ENCODE data around the gene FGFR2. TPM values are rescaled to one million over a fixed set of nuclear protein-coding genes. Genes with fewer than 3 reads are reported as not detected.

The FGFR2 gene
- total RNA-seq, 2 donors from 2014 or later: 0.73 TPM; not detected in 1

DNA sequence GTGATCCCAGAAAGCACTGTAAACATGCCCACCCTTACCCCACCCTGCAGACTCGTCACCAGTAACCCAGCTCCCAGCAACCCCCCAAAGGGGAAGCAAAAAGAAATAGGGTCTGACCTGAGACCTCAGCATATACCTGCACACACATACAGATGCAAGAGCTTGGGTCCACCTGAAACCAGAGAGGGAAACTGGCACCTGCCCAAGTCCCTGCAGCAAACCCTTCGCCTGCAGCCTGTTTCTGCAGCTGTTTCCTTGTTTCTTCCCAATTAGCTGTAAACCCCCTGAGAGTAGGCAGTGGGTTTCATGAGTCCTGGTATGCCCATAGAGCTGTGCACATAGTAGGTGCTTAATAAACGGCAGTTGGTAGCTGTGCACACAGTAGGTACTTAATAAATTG lies 140.5 kb downstream of the FGFR2 start:
- ATAC-seq (no peak), DNase-seq (ENCODE audit: low spot score) (no peak)
- Mint-ChIP-seq H3K36me3 (no peaks in the 10 kb centered on the region), H3K27ac (no peak overlapping the region), H3K9me3 (no peaks in the 10 kb centered on the region), H3K4me1 (ENCODE audit: low read depth in 2 of 2) (no peaks in the 10 kb centered on the region), H3K4me3 (no peak overlapping the region), H3K27me3 (peaks cover 0 to 9% of the 10 kb centered on the region in 2 donors)

DNA sequence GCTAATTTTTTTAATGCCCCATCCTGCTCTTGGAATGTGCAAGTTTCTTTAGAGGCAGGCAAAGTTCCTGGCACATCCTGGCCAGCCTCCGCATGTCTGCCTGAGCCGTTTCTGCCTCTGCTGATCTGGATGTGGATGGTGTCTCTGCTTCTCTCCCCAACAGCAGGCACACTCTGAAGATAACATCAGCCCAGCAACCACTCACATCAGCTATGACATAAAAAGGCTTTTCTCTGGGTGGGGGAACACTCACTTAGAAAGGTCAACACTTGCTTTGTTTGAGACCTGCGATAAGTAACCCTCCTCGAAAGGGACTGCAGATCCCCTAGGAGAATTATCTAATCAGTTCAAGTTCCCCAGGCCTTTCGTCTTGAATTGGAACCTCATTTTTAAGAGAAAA lies 142.9 kb downstream of the FGFR2 start:
- no peaks in the 10 kb centered on the region for H3K36me3 Mint-ChIP-seq
- DNase-seq (ENCODE audit: low spot score): no peak
- no peak overlapping the region for H3K4me3 Mint-ChIP-seq
- no peak overlapping the region for H3K27ac Mint-ChIP-seq
- ATAC-seq: no peak
- no peaks in the 10 kb centered on the region for H3K9me3 Mint-ChIP-seq
- H3K4me1 Mint-ChIP-seq (ENCODE audit: low read depth in 2 of 2): no peaks in the 10 kb centered on the region
- H3K27me3 Mint-ChIP-seq: peaks cover 0 to 13% of the 10 kb centered on the region in 2 donors

DNA sequence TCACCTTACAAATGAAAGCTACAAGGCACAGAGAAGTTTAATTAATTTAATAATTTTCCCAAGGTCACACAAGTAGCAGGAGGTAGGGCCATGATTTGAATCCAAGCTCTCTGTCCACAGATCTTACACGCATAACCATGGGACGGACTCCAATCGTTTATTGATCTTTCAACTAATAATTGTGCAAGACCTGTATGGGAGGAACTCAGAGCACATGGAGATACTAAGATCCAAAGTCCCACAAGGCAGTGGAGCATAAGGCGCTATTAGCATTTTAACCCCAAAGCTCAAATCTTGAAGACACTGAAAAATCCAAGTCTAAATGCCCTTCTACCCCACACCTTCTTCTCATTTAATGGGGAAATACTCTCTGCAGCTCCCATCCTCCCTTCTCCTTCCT lies 143.5 kb downstream of the FGFR2 start:
- DNase-seq (ENCODE audit: low spot score) (no peak), ATAC-seq (no peak)
- Mint-ChIP-seq H3K4me3 (no peak overlapping the region), H3K27ac (no peak overlapping the region), H3K36me3 (no peaks in the 10 kb centered on the region), H3K9me3 (no peaks in the 10 kb centered on the region), H3K4me1 (ENCODE audit: low read depth in 2 of 2) (no peaks in the 10 kb centered on the region), H3K27me3 (peaks cover 0 to 13% of the 10 kb centered on the region in 2 donors)

DNA sequence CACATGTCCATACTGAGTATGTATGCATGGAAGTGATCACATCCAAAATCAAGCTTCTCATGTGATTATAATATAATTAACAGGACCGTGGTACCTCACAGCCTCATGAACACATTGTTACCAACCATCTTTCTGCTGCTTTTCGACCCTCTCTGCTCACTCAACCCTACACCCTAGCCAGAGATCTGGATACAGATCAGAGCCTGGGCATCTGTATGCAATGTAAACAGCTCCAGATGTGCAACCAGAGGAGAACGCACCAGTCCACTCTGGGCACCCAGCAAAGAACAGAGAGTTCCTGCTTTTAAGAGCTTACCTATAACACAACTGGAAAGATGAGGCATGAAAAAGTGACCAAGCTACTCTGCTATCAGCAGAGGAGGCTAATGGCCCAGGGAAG lies 145.1 kb downstream of the FGFR2 start:
- Mint-ChIP-seq H3K36me3 (no peaks in the 10 kb centered on the region), H3K27me3 (peaks cover 0 to 13% of the 10 kb centered on the region in 2 donors), H3K4me1 (ENCODE audit: low read depth in 2 of 2) (no peaks in the 10 kb centered on the region), H3K27ac (no peak overlapping the region), H3K9me3 (no peaks in the 10 kb centered on the region), H3K4me3 (no peak overlapping the region)
- no peak for ATAC-seq
- no peak for DNase-seq (ENCODE audit: low spot score)

DNA sequence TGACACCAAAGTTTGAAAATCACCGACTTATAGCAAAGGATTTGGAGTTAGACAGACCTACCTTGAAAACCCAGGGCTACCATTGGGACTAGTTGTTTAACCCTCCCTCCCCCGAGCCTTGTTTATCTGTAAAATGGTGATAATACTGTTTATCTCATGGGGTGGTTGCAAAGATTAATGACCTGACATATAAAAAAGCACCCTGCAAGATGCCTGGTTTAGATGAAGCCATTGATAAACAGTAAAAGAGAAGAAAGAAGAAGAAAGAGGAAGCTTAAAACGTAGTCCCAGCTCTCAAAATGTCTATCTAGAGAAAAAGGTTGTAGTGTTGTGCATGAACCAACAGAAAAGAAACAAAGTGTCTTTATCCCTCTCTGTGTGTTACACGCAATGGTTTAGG lies 145.7 kb downstream of the FGFR2 start:
- Mint-ChIP-seq H3K36me3 (no peaks in the 10 kb centered on the region), H3K9me3 (no peaks in the 10 kb centered on the region)
- DNase-seq (ENCODE audit: low spot score): no peak

DNA sequence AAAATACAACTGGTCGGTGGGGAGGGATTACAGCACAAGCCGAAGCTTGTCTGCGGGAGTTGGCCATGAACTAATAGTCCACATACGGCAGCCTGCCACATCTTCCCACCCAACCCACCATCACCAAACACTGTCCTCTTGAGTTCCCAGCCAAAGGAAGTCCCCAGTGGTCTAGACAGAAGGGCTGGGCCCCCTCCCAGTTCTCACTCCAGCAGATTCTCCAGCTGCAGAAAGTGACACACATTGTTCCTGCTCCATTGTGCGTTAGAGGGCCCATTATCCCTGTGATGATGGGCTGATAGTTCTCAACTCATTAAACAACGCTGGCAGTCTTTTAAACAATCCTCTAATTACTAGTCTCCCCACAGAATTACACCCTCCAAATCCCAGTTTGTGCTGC lies 148.0 kb downstream of the FGFR2 start:
- Mint-ChIP-seq H3K27ac (no peak overlapping the region), H3K36me3 (no peaks in the 10 kb centered on the region), H3K4me3 (no peak overlapping the region), H3K9me3 (no peaks in the 10 kb centered on the region), H3K4me1 (ENCODE audit: low read depth in 2 of 2) (no peaks in the 10 kb centered on the region), H3K27me3 (peaks cover 0 to 7% of the 10 kb centered on the region in 2 donors)
- no peak for ATAC-seq
- DNase-seq (ENCODE audit: low spot score): no peak

More for the DNA sequence above, 145.7 kb downstream of the FGFR2 start:
- Mint-ChIP-seq H3K27ac (no peak overlapping the region), H3K4me3 (no peak overlapping the region), H3K27me3 (peaks cover 0 to 13% of the 10 kb centered on the region in 2 donors), H3K4me1 (ENCODE audit: low read depth in 2 of 2) (no peaks in the 10 kb centered on the region)
- ATAC-seq: no peak

DNA sequence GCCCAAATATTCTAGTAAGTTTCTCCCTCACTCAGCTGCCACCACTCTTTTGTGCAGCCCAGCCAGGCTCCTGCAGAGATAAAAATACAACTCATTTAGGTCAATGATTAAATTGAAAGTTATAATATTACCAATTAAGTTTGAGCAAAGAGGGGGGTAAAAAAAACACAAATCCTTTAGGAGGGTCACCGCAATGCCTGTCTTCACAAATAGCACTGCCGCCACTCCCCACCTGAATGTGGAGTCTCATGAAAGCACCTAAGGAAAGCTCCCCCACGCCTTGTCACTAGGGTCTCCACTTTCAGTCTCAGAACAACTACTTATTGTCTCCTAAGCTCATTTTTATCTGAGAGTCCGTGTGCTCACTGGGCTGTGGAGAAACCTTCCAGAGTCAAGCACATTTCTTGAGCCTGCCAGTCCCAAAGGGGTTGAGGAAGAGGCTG lies 148.7 kb downstream of the FGFR2 start:
- H3K27ac Mint-ChIP-seq: no peak overlapping the region
- no peak for ATAC-seq
- no peak for DNase-seq (ENCODE audit: low spot score)
- no peaks in the 10 kb centered on the region for H3K4me1 Mint-ChIP-seq (ENCODE audit: low read depth in 2 of 2)
- no peaks in the 10 kb centered on the region for H3K9me3 Mint-ChIP-seq
- no peak overlapping the region for H3K4me3 Mint-ChIP-seq
- H3K36me3 Mint-ChIP-seq: no peaks in the 10 kb centered on the region
- H3K27me3 Mint-ChIP-seq: peaks cover 0 to 15% of the 10 kb centered on the region in 2 donors

DNA sequence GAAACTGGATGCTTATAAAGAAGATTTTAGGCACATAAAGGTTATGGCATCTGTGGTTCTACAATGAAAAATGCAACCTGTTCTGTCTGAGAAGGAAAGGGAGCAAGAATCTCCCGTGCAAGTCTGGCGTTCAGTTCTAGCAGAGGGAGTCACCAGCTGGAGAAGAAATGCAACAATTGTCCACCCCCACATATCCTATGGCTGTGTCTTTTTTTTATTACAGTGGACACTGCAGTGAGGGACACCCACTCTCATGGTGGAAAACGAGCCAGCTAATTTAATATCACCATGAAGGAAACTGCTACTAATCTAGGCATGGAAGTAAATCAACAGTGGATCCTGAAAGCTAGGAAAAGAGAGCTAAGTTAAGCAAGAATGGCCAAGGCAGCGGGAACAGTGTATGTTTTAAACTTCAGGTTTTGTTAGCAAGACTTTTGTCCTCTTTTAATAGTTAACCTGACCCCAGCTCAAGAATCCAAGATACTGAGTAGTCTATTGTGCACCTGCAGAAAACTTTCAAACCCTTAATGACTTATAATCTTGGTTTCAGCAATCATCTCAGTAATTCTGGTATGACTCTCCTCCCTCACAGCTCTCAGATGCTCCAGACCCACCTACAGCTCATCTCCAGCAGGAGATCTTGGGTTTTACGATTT lies 149.3 kb downstream of the FGFR2 start:
- H3K27ac Mint-ChIP-seq: no peak overlapping the region
- H3K36me3 Mint-ChIP-seq: no peaks in the 10 kb centered on the region
- H3K9me3 Mint-ChIP-seq: no peaks in the 10 kb centered on the region
- no peak for ATAC-seq
- H3K4me1 Mint-ChIP-seq (ENCODE audit: low read depth in 2 of 2): no peaks in the 10 kb centered on the region
- peaks cover 0 to 16% of the 10 kb centered on the region in 2 donors for H3K27me3 Mint-ChIP-seq
- no peak overlapping the region for H3K4me3 Mint-ChIP-seq
- no peak for DNase-seq (ENCODE audit: low spot score)

DNA sequence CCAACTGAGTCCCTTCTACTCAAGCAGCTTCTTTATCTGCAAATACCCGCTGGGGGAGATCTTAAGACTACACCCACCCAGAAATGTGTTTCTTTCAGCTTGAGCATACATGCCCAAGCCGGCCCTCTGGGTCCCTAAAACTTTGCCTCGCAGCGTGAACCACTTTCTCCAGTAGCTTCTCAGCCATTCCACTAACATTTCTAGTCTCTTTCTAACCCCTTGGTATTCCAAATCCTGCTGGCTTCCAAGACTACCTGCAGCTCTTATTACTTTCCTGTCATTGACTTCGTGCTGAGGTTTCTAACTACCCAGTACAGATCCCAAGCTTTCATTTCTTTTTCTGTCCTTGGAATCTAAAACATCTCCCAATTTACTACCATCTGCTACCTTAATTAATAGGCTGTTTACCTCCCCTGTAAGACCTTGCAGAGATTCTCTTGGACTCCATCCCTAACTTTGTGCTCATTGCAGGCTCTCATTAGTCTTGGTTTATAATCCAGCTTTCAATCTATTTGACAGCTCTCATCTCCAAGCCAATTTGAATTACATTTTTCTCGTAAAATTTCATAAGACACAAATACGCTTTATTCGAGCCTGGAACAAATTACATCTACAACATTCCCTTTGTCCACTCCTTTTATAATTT lies 153.6 kb downstream of the FGFR2 start:
- Mint-ChIP-seq H3K27me3 (peaks cover 0 to 10% of the 10 kb centered on the region in 2 donors), H3K36me3 (no peaks in the 10 kb centered on the region)
- ATAC-seq: no peak

DNA sequence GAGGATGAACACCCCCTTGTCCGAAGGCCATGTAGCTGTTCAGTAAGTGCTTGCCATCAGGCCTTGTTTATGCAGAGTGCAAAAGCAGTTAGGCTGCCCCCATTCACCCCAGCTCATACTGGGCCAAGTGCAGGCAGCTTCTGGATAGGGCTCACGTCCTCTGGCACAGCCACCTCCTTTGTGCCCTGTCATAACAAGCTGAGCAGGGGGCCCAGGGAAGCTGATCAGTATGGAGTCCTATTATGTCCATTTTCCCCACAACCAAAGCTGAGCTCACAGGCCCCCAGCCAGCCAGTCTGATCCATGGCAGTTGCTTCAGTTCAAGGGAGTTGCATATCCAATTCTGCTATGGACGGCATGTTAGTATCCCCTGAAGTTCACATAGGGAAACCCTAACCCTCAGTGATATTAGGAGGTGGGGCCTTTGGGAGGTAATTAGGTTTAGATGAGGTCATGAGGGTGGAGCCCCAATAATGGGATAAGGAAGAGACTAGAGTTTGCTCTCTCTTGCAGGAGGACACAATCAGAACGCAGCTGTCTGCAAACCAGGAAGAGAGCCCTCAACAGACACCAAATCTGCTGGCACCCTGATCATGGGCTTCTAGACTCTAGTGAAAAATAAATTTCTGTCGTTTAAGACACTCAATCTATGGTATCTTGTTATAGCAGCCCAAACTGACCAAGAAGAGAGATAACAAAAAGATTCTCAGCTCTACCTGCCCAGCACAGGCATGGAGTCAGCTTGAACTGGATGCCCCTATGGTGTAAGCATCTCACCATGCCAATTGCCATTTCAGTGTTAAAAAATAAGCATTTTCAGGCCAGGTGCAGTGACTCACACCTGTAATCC lies 155.9 kb downstream of the FGFR2 start:
- peak in 1 of 2 donors; percentile 54 for ATAC-seq
- DNase-seq (ENCODE audit: low spot score): no peak
- Mint-ChIP-seq H3K27me3 (peaks cover 0 to 10% of the 10 kb centered on the region in 2 donors), H3K27ac (no peak overlapping the region), H3K9me3 (no peaks in the 10 kb centered on the region), H3K4me1 (ENCODE audit: low read depth in 2 of 2) (no peaks in the 10 kb centered on the region), H3K4me3 (no peak overlapping the region), H3K36me3 (no peaks in the 10 kb centered on the region)

More for the DNA sequence above, 153.6 kb downstream of the FGFR2 start:
- no peaks in the 10 kb centered on the region for H3K4me1 Mint-ChIP-seq (ENCODE audit: low read depth in 2 of 2)
- no peaks in the 10 kb centered on the region for H3K9me3 Mint-ChIP-seq
- H3K4me3 Mint-ChIP-seq: no peak overlapping the region
- DNase-seq (ENCODE audit: low spot score): no peak
- no peak overlapping the region for H3K27ac Mint-ChIP-seq

DNA sequence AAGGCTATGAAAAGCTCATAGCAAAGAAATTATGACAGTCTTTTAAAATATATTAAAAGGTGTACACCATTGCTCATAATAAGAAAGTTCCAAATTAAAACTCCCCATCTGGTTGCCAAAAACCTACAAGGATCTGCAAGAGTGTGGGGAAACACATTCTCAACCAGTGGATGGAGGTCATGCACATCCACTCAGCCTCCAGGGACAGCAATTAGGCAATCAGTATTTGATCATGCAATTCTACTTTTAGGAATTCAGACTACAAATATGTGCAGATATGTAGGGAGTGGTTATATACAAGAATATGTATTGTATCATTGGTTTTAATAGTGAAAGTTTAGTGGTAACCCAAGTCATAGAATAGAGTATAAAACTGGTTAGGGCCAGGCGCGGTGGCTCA lies 157.8 kb downstream of the FGFR2 start:
- no peaks in the 10 kb centered on the region for H3K9me3 Mint-ChIP-seq
- no peaks in the 10 kb centered on the region for H3K36me3 Mint-ChIP-seq
- H3K27me3 Mint-ChIP-seq: peaks cover 0 to 10% of the 10 kb centered on the region in 2 donors
- no peak overlapping the region for H3K27ac Mint-ChIP-seq
- no peaks in the 10 kb centered on the region for H3K4me1 Mint-ChIP-seq (ENCODE audit: low read depth in 2 of 2)
- H3K4me3 Mint-ChIP-seq: no peak overlapping the region
- ATAC-seq (no peak), DNase-seq (ENCODE audit: low spot score) (no peak)

DNA sequence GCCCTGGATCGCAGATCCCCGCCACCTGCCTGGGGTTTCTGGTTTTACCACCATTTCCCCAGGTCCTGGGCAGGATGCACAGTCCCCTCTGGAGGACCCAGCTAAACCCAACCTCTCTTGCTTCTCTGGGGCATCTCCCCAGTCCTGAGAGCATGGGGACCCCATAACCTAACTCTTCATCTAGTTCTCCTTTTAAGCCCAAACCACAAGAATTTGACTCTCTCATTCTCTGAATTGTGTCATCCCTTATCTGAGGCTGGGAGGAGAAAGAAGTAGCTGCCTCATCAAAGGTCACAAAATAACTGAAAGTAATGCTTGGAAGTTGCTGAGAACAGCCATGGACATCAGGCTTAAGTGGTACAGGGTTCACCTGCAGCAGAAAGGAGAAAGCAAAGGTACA lies 159.9 kb downstream of the FGFR2 start:
- ATAC-seq (peak in 1 of 2 donors; percentile 45), DNase-seq (ENCODE audit: low spot score) (no peak)
- no peaks in the 10 kb centered on the region for H3K27me3 Mint-ChIP-seq

DNA sequence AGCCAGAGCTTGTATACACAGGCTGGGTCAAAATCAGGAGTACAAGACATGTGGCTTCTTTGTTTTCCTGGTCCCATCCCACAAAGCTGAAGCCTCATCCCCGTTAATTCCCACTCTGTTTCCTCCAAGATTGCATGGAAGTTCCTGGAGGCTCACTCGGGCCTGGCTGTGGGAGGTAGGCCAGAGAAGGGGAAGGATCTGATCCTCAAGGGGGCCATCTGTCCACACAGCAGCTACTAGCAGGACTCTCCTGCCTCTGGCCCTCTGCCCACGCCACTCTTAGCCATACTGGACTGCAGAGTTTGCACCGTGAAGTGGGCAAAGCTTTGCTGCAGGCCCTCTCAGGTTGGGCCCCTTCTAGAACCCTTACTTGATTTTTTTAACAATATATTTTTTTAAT lies 160.6 kb downstream of the FGFR2 start:
- H3K27ac Mint-ChIP-seq: no peak overlapping the region
- no peaks in the 10 kb centered on the region for H3K27me3 Mint-ChIP-seq
- ATAC-seq: no peak

More for the DNA sequence above, 159.9 kb downstream of the FGFR2 start:
- no peak overlapping the region for H3K27ac Mint-ChIP-seq
- no peaks in the 10 kb centered on the region for H3K36me3 Mint-ChIP-seq
- H3K4me3 Mint-ChIP-seq: no peak overlapping the region
- H3K4me1 Mint-ChIP-seq (ENCODE audit: low read depth in 2 of 2): no peaks in the 10 kb centered on the region
- H3K9me3 Mint-ChIP-seq: no peaks in the 10 kb centered on the region

More for the DNA sequence above, 160.6 kb downstream of the FGFR2 start:
- no peak for DNase-seq (ENCODE audit: low spot score)
- H3K4me1 Mint-ChIP-seq (ENCODE audit: low read depth in 2 of 2): no peaks in the 10 kb centered on the region
- H3K4me3 Mint-ChIP-seq: no peak overlapping the region
- H3K36me3 Mint-ChIP-seq: no peaks in the 10 kb centered on the region
- no peaks in the 10 kb centered on the region for H3K9me3 Mint-ChIP-seq

Data from natural killer cell treated with Interleukin-12 subunit alpha and Interleukin-12 subunit beta and Interleukin-15 and Interleukin-18, amount 100 ng/mL, for 72 hours (primary cell).